Activated CD8-positive, alpha-beta memory T cell treated with anti-CD3 and anti-CD28 coated beads, Interleukin-2, amount 50 U/mL, for 1 hour (primary cell): ENCODE data around the gene IFT122.
"Not testable (repeated sequence)": the region's sequence is repeated elsewhere in the genome, so short reads cannot be mapped to it uniquely, and the experiment has no call there.

Experiments used
- DNase-seq: peaks from one replicate; pipeline ENCODE4 v3.0.0-alpha.2; 2020; ENCODE audit errors: extremely low read depth

Gene IFT122

DNA sequence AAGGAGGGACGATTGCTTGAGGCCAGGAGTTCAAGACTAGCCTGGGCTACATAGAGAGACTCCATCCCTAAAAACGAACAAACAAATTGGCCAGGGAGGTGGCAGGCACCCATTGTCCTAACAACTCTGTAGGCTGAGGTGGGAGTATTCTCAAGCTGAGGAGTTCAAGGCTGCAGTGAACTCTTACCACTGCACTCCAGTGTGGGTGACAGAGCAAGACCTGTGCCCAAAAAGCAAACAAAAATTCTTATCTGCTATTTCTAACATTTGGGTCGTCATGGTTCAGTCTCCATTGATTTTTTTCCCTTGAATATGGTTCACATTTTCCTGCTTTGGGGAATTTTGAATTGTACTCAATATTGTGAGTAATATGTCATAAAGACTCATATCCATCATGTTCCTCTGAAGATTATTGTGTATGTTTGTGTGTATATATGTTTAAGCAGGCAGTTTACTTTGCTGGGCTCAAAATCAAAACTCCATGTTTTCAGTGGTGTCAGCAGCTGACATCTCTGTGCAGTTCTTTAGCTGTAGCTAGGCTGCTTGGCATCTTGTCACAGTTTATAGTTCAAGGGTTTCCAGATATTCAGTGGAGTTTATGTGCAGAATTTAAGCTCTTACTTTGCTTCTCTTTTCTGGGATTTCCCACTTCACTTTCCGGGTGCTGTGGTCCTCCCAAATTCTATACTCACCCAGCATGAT, 33.2 kb downstream of the IFT122 start:
- no peak for DNase-seq

- DNase-seq, result no peak
These were observed 33.7 kb downstream of the IFT122 start for GRCh38 chr3:129473769-129474152.

- no peak for DNase-seq
These were observed 35.2 kb downstream of the IFT122 start for GRCh38 chr3:129474984-129475804.

- no peak for DNase-seq
These were observed 35.8 kb downstream of the IFT122 start for GRCh38 chr3:129475863-129476262.

GRCh38 chr3:129476586-129476985, 36.6 kb downstream of the IFT122 start:
- DNase-seq, result no peak

- DNase-seq, result not testable (repeated sequence)
These were observed 41.3 kb downstream of the IFT122 start for GRCh38 chr3:129481225-129481765.

DNA sequence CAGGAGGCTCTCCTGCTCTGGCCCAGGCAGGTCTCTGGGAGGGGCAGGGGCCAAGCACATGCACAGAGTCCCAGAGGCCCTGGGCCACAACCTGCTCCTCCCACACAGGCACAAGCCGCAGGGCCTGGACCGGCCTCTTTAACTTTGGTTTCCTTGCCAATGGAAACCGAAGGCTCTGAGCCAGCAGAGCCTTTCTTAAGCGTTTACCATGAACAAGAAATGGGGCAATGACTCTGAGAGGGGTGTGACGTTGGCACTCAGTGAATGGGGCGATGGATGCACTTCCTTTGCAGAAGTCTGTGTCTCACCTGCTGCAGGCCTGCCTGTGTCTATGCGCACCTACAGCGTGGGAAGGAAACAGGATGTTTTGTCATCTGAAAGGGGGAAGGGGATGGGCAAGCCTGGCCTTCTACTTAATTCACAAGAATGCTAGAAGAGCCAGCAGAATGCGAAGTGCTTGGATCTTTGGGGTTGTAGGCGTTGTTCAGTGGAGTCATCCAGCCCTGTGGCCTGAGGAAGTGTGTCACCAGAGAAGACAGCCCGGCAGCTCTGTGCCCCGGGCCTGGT, 41.8 kb downstream of the IFT122 start:
- DNase-seq, result no peak

DNA sequence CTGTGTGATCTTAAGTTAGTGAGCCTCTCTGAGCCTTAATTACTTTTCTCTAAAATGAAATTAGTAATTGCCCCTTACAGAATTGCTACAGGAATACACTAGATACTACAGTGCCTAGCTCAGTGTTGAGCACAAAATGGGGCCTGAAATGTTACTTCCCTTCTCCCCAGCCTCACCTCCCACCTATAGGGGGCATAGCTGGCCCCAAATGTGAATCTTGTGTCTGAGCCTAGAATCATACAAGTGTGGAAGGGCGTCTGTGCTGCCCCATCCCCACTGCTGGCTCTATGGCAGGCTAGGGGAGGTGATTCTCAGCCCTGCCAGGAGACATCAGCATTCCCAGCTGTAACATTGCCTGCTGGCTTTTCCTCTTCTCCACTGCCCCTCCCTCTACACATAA, 42.7 kb downstream of the IFT122 start:
- DNase-seq, result no peak

GRCh38 chr3:129483870-129484269, 43.8 kb downstream of the IFT122 start:
- DNase-seq, result no peak

DNA sequence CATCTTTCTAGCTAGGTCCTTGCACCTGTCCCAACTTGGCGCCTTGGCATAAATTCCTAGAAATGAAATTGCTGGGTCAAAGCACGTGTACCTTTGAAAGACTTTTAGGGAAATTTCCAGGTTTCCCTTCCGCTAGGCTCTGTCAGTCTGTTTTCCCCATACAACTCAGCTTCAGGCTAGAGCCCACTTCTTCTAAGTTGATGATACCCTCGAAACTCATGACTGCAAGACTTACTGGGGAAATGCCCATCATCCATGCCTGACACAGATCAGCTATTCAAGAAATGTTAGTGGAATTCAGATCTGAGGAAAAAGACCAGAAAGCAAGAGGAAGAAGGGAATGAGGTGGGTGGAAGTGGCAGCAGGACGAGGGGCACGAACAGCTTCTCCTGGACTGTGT, 45.1 kb downstream of the IFT122 start:
- DNase-seq, result not testable (repeated sequence)

DNA sequence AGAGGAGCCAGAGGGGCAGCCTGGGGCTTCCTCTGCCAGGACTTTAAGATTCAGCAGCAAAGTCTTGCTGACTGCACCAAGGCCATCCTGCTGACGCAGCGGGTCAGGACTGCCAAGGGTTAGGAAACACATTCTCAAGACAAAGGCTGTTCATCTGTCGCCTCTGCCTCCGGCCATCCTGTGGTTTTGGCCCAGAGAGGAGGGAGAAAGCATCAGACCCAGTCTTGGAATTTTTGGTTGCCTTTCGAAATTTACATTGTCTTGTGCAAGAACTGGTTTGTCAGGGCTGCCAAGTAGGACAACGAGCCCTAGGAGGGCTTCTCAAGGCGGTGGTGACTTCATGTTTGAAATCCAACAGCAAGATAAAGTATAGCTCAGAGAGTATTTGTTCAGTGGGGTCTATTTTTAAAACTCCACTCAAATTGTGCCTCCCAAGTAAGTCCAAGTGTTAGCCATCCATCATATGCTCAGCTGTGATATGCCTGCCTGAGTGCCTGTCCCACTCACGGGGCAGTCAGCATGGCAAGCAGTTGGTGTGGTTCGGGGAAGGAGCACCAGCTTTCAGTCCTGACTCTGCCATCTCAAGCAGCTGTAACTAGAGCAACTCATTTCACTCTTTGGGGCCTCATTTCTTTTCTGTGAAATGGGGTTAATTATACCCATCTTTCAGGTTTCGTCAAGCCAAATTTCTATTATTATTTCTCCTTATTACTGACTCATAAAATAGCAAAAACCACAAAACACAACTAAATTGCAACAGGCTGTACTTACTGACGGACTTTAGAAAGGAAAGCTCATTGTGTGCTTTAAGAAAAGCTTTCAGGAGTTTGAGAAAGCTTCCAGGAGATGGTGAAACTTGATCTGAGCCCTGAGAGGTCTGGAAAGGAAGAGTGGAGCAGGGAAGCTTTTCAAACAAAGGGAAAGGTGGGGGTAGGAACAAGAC, 46.0 kb downstream of the IFT122 start:
- no peak for DNase-seq

- no peak for DNase-seq
These were observed 46.6 kb downstream of the IFT122 start for GRCh38 chr3:129486664-129487035.

- DNase-seq, result no peak
These were observed 47.3 kb downstream of the IFT122 start for GRCh38 chr3:129487183-129487867.

DNA sequence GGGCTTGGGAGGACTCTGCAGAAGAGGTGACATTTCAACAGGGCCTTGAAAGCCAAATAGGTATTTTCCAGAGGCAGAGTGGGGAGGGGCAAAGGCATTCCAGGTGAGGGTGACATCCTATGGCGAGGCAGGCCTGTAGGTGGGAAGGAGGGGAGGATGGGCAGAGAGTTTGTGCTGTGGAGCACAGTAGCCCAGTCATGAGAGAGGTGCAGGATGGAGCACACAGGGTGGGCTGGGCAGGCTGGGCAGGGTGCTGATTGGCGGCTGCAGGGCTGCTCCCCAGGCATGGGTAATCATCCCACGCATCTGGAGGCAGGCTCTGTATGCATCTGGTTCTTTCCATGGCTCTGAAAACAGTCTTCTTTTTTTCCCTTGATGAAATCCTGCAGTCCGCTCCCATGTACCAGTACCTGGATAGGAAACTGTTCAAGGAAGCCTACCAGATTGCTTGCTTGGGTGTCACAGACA, 47.9 kb downstream of the IFT122 start:
- DNase-seq, result not testable (repeated sequence)

GRCh38 chr3:129489258-129489657, 49.2 kb downstream of the IFT122 start:
- not testable (repeated sequence) for DNase-seq

DNA sequence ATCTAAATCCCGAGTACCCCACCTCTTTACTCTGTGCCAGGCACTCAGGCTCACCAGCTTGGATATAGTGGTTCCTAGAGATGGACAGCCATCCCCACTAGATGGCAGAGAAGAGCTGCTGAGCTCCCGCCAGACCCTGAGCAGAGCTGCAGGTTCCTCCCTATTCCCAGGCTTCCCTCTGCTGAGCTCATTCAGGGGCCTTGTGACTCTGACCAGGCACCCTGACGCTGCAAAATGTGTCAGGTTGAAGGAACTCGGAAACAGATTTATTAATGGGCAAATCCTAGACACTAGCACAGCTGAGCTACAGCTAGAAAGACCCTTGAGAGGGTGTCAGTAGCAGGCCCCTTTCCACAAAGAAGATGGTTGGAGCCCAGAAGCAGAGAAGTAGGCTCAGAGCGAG, 50.2 kb downstream of the IFT122 start:
- peak; percentile 20 for DNase-seq

GRCh38 chr3:129491077-129491476, 51.1 kb downstream of the IFT122 start:
- DNase-seq, result not testable (repeated sequence)

- DNase-seq, result no peak
These were observed 51.8 kb downstream of the IFT122 start for GRCh38 chr3:129491794-129492193.

- DNase-seq, result no peak
These were observed 52.7 kb downstream of the IFT122 start for GRCh38 chr3:129492691-129493090.

- DNase-seq, result no peak
These were observed 53.2 kb downstream of the IFT122 start for GRCh38 chr3:129493206-129493605.

DNA sequence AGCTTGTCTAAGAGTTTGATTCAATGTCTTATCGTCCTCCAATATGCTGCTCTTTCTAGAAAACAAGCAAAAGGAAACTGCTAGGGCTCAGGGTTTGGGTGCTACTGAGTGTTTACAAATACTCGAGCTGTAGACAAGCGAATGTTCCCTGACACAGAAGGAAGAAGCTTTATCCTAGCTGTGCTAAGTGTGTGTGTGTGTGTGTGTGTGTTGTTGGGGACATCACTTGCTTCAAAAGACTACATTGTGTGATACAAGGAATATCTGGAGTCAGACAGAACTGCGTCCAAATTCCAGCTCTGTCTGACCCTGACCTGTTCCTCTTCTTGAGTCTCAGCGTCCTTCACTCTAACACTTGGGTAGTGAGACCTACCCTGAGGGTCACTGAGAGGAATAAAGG, 54.5 kb downstream of the IFT122 start:
- DNase-seq, result not testable (repeated sequence)
